Suprapubic skin (tissue), 4 donors: ENCODE measurements around the gene RASA3. TPM values are rescaled to one million over a fixed set of nuclear protein-coding genes. Genes with fewer than 3 reads are reported as not detected.

Experiments used
- DNase-seq, 2 donors: peaks; one replicate each; pipeline ENCODE4 v3.0.0-alpha.2; 2019; ENCODE audit warnings: low spot score in 2 of 2
- H3K27ac ChIP-seq: fragments of 200-600 bp; sonication (generic); one replicate; pipeline ENCODE4 v1.5.1; 2019
- H3K27me3 ChIP-seq: fragments of 200-600 bp; sonication (generic); one replicate; pipeline ENCODE4 v1.5.1; 2019
- H3K36me3 ChIP-seq: fragments of 200-600 bp; sonication (generic); one replicate; pipeline ENCODE4 v1.5.1; 2019
- H3K4me1 ChIP-seq: fragments of 200-600 bp; sonication (generic); one replicate; pipeline ENCODE4 v1.5.1; 2019
- H3K4me3 ChIP-seq: fragments of 200-600 bp; sonication (generic); one replicate; pipeline ENCODE4 v1.5.1; 2019; ENCODE audit warnings: mild to moderate bottlenecking
- H3K9me3 ChIP-seq: fragments of 200-600 bp; sonication (generic); one replicate; pipeline ENCODE4 v1.5.1; 2019
- CTCF ChIP-seq, 2 donors: fragments of 200-600 bp in 1 of 2; fragments of 450-650 bp in 1 of 2; sonication (generic) in 1 of 2; IDR thresholded peaks; one replicate each; pipeline ENCODE4 v1.5.1; 2016 to 2019; ENCODE audit warnings: antibody characterized with exemption in 2 of 2, mild to moderate bottlenecking in 1 of 2, moderate library complexity in 1 of 2
- EP300 ChIP-seq: sonication (generic); formaldehyde crosslinking; IDR thresholded peaks from one replicate; pipeline ENCODE4 v1.6.1; 2017; ENCODE audit warnings: antibody characterized with exemption
- POLR2A ChIP-seq, 2 donors: fragments of 450-650 bp; IDR thresholded peaks; one replicate each; pipeline ENCODE4 v1.6.1; 2017; ENCODE audit warnings: antibody characterized with exemption in 2 of 2, mild to moderate bottlenecking in 2 of 2, moderate library complexity in 2 of 2
- POLR2AphosphoS5 ChIP-seq, 3 donors: sonication (generic); formaldehyde crosslinking; IDR thresholded peaks; one replicate each; pipeline ENCODE4 v1.6.1; 2017; ENCODE audit warnings: antibody characterized with exemption in 3 of 3
- WGBS: methylation state at CpG from one replicate; pipeline ENCODE4 v1.1.5; 2018; 5-methylcytosine and 5-hydroxymethylcytosine counted together
- total RNA-seq, 4 donors: library from RNA; depleted of rRNA; stranded (reverse); fragments of >200 nt; gene quantifications; one replicate each; pipeline ENCODE4 v1.1.0, GENCODE V29; 2016

Gene RASA3
- total RNA-seq, 4 donors from 2014 or later = 15.3 to 37.1 (median 16.4) TPM

- H3K4me1 ChIP-seq = peaks cover 25% of the 10 kb centered on the region
- no peak overlapping the region for H3K4me3 ChIP-seq
- 61% methylated on average over 12 of the region's 23 CpGs for WGBS
- H3K9me3 ChIP-seq = no peaks in the 10 kb centered on the region
- H3K27ac ChIP-seq = no peak overlapping the region
- H3K36me3 ChIP-seq = peaks cover 14% of the 10 kb centered on the region
- H3K27me3 ChIP-seq = no peaks in the 10 kb centered on the region
- no peak for DNase-seq
- TF ChIP-seq CTCF (IDR thresholded peaks at IDR 0.05) = no peak
- TF ChIP-seq POLR2A (IDR thresholded peaks at IDR 0.05) = no peak
- no peak for TF ChIP-seq EP300
- no peak for TF ChIP-seq POLR2AphosphoS5 (IDR thresholded peaks at IDR 0.05)
These were observed 75.0 kb downstream of the RASA3 start for GRCh38 chr13:114057166-114058050.

DNA sequence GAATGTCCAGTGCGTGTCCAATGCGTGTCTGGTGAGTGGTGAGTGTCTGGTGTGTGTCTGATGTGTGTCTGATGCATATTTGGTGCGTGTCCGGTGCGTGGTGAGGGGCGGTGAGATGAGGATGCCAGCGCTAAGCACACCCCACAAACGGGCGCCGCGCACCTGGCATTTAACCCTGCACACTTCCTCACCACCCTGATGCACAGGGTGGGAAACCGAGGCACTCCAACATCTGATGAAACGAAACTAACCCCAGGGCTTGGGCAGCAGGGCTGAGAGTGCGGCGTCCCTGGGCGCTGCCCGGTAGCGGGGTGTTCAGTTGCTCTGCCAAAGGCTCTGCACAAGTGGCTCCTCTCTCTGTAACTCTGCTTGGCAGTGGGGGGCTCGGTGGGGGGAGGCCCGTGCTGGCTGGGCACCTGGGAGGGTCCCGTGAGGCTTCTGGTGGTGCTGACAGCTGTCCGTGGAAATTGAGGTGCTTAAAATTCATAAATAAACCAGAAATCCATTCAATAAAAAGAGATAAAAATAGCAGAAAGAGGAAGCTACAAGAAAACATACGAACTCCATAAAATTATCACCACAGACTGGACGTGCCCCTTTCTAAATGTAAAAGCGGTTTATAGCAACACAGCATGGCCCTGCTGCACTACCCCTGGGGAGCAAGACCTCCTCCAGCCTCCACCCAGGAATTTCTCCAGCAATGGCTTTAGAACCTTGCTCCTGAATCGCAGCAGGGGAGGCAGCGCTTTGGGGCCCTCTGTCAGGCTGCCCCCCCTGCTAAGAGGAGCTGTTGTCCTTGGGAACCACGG lies 76.0 kb downstream of the RASA3 start:
- peaks cover 25% of the 10 kb centered on the region for H3K4me1 ChIP-seq
- no peaks in the 10 kb centered on the region for H3K9me3 ChIP-seq
- H3K27me3 ChIP-seq = no peaks in the 10 kb centered on the region
- no peak overlapping the region for H3K27ac ChIP-seq
- DNase-seq = no peak
- no peak overlapping the region for H3K4me3 ChIP-seq
- TF ChIP-seq POLR2A (IDR thresholded peaks at IDR 0.05) (no peak), EP300 (no peak), CTCF (IDR thresholded peaks at IDR 0.05) (no peak), POLR2AphosphoS5 (IDR thresholded peaks at IDR 0.05) (no peak)
- 83% methylated on average over 28 of the region's 28 CpGs for WGBS
- peaks cover 18% of the 10 kb centered on the region for H3K36me3 ChIP-seq

DNA sequence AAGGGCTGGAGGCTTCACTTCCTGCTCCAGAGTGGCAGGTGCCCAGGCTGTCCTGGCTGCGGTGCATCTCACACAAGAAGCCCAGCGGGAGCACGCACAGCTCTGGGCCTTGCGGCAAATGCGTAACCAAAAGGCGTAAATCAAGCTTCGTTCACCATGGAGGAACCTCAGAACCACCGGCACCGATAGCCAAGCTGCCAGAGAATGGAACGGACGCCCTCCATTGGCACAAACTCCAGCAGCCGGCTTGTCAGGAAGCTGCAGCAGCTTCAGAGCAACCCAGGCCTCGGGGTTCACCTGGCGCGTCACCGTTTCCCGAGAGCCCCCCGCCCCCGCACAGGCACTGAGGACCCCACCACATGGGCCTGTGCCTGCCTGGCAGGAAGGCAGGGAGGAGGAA lies 76.7 kb downstream of the RASA3 start:
- H3K4me1 ChIP-seq = peaks cover 24% of the 10 kb centered on the region
- no peaks in the 10 kb centered on the region for H3K9me3 ChIP-seq
- WGBS = 96% methylated on average over 15 of the region's 19 CpGs
- TF ChIP-seq EP300 (no peak), POLR2A (IDR thresholded peaks at IDR 0.05) (no peak), CTCF (IDR thresholded peaks at IDR 0.05) (no peak), POLR2AphosphoS5 (IDR thresholded peaks at IDR 0.05) (no peak)
- H3K27ac ChIP-seq = no peak overlapping the region
- H3K4me3 ChIP-seq = no peak overlapping the region
- H3K36me3 ChIP-seq = peaks cover 20% of the 10 kb centered on the region
- DNase-seq = no peak
- no peaks in the 10 kb centered on the region for H3K27me3 ChIP-seq

- Histone ChIP-seq H3K4me3 (no peak overlapping the region), H3K27me3 (no peaks in the 10 kb centered on the region), H3K27ac (no peak overlapping the region), H3K36me3 (peaks cover 20% of the 10 kb centered on the region), H3K9me3 (no peaks in the 10 kb centered on the region), H3K4me1 (peaks cover 17% of the 10 kb centered on the region)
- 88% methylated on average over 20 of the region's 24 CpGs for WGBS
- TF ChIP-seq POLR2AphosphoS5 (IDR thresholded peaks at IDR 0.05) = no peak
- no peak for TF ChIP-seq POLR2A (IDR thresholded peaks at IDR 0.05)
- DNase-seq = no peak
These were observed 77.5 kb downstream of the RASA3 start for GRCh38 chr13:114054830-114055439.

- Histone ChIP-seq H3K27me3 (no peaks in the 10 kb centered on the region), H3K4me1 (peaks cover 17% of the 10 kb centered on the region)
- TF ChIP-seq CTCF (IDR thresholded peaks at IDR 0.05) (no peak), EP300 (no peak), POLR2A (IDR thresholded peaks at IDR 0.05) (no peak), POLR2AphosphoS5 (IDR thresholded peaks at IDR 0.05) (no peak)
These were observed 78.2 kb downstream of the RASA3 start for GRCh38 chr13:114054264-114054663.

More at GRCh38 chr13:114054264-114054663, 78.2 kb downstream of the RASA3 start:
- no peak overlapping the region for H3K27ac ChIP-seq
- WGBS = 76% methylated on average over 5 of the region's 5 CpGs
- no peaks in the 10 kb centered on the region for H3K9me3 ChIP-seq
- H3K36me3 ChIP-seq = peaks cover 20% of the 10 kb centered on the region
- no peak overlapping the region for H3K4me3 ChIP-seq
- DNase-seq = no peak
